HG03432 (cell line): ENCODE measurements around the gene CENPO.
"Not testable (repeated sequence)": the region's sequence is repeated elsewhere in the genome, so short reads cannot be mapped to it uniquely, and the experiment has no call there.

Experiments used
- ATAC-seq: cut with Tn5 transposase; IDR thresholded peaks from one replicate; pipeline ENCODE4 v1.9.1; 2021; ENCODE audit warnings: mild to moderate bottlenecking, moderate library complexity; ENCODE audit not compliant: unreplicated experiment

The CENPO gene

DNA sequence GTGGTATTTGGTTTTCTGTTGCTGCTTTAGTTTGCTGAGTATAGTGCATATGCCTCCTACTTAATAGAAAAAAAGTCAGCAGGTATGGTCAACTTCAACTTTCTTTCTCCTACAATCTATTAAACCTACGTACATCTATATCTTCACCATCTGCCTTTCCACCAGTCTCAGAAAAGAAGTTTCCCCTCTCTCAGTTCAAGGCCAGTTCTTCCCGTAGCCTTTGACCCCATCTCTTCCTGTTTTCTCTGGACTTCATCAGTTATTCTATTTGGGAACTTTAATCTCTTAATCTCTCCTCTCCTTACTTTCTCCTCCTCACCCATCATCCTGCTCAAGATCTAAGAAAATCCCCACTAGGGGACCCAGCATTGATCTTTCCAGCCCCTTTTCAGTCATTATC lies 5.7 kb upstream of the CENPO start:
- no peak for ATAC-seq

DNA sequence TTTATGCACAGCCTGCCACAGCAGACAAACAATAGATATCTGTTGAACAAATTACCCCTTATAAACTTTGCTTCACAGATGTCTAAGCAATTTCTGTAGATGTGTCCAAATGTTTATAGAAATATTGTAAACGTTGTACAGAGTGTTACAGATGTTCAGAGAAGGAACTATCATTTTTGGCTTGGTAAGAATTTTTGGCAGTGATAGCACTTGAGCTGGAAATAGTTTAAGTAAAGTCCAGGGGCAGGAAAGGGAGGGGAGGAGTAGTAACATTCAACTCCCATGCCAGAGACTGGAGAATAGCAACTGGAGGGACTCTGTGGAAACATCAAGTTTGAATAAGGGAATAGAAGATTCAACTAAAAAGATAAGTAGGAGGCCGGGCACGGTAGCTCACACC lies 4.4 kb upstream of the CENPO start:
- ATAC-seq: no peak

DNA sequence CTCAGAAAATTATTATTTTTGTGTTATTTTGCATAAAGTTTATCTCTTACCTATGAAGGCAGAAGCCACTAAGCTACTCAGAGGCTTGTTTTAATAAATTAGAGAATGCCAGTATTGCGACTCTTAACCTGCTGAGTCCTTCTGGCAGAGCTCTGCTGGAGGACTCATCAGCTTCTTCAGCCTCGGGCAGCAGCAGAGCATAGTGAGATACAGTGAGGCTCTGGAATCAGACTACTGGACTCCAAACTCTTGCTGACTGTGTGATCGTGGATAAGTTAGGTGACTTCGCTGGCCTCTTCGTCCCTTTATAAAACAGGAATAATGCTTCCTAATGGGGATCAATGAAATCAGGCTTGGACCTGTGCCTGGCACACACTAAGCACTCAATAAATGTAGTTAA lies 1.8 kb upstream of the CENPO start:
- ATAC-seq: no peak

DNA sequence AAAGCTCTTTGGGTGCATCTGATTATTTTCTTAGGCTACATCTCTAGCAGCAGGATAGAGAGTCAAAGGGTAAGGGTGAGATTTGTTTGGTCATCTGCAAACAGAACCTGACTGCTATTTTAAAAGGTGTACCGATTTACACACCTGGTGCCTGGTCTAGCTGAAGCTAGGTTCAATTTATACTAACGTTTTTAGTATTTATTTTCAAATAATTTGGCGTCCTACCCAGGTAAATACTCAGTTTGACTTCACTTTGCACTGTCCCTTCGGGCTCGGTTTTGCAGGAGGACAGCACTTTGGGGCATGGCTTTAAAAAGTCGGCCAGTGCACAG lies 717 bp upstream of the CENPO start:
- ATAC-seq: no peak

DNA sequence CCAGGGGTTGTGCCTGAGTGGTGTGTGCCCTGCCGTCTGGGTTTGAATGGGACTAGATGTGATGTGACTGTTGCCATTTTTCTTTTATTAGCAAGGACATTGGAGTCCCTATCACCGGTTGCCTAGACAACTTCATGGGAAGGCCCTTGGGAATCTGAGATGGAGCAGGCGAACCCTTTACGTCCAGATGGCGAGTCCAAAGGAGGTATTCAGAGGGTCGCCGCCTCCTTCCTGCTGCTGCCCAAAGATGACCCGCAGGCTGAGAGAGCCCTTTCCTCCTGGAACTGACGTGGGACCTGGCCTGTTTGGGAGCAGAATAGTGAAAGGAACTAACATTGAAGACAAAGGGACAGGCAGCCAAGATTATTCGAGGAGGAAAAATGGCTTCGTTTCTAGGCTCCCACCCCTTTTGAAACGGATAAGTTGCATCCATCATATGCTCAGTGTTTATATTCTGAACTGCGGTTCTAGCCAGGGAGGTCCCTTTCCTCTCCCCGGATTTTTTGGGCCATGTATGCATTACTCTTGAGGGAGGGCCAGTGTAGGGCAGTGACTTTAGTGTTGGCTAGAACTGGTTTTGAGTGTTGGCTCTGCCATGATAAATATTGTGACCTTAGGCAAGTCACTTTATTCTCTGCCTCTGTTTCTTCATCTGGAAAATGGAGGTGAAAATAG lies 673 bp downstream of the CENPO start:
- ATAC-seq: no peak

DNA sequence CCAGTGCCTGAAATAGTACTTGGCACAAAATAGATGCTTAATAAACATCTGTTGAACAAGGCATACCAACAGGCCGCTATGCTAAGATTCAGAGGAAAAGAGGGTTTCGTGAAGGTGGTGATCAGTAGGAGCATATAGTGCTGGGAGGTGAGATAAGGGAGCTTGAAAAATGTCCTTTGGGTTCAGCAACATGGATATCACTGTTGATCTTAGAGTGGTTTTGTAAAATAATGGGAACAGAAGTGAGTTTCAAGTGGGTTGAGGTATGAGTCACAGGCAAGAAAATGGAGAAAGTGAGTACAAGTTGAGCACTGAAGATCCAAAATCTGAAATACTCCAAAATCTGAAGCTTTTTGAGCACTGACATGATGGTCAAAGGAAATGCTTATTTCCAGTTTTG lies 4.4 kb downstream of the CENPO start:
- no peak for ATAC-seq

DNA sequence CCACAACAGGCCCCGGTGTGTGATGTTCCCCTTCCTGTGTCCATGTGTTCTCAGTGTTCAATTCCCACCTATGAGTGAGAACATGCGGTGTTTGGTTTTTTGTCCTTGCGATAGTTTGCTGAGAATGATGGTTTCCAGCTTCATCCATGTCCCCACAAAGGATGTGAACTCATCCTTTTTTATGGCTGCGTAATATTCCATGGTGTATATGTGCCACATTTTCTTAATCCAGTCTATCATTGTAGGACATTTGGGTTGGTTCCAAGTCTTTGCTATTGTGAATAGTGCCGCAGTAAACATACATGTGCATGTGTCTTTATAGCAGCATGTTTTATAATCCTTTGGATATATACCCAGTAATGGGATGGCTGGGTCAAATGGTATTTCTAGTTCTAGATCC lies 7.3 kb downstream of the CENPO start:
- ATAC-seq: not testable (repeated sequence)

DNA sequence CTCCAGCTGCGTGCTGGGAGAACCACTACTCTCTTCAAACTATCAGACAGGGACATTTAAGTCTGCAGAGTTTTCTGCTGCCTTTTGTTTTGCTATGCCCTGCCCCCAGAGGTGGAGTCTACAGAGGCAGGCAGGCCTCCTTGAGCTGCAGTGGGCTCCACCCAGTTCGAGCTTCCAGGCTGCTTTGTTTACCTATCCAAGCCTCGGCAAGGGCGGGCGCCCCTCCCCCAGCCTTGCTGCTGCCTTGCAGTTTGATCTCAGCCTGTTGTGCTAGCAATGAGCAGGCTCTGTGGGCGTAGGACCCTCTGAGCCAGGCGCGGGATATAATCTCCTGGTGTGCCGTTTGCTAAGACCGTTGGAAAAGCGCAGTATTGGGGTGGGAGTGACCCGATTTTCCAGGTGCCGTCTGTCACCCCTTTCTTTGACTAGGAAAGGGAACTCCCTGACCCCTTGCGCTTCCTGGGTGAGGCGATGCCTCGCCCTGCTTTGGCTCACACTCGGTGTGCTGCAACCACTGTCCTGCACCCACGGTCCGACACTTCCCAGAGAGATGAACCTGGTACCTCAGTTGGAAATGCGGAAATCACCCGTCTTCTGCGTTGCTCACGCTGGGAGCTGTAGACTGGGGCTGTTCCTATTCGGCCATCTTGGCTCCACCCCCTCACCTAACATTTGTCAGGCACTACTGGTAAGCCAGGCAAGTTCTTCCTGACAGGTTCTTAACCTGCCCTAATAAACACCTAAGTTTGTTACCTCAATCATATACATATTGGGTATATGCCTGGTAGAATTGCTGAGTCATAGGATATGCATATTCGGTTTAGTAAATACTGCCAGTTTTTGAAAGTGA lies 12.8 kb downstream of the CENPO start:
- not testable (repeated sequence) for ATAC-seq

DNA sequence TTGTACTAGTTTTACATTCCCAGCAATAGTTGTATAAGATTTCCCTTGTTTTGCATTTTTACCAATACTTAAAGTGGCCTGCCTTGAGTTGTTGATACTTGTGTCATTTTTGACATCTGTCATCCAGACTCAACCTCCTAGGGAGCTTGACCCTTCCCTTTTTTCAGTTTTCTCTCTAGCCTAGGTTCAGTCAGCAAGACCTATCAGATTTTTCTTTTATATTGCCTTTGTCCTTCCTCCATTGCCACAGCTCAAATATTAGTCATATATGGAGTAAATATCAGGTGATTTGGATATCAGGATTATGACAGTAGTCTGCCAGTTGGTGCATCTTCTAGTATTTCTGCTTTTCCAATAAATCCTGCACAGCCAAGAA lies 13.4 kb downstream of the CENPO start:
- no peak for ATAC-seq

DNA sequence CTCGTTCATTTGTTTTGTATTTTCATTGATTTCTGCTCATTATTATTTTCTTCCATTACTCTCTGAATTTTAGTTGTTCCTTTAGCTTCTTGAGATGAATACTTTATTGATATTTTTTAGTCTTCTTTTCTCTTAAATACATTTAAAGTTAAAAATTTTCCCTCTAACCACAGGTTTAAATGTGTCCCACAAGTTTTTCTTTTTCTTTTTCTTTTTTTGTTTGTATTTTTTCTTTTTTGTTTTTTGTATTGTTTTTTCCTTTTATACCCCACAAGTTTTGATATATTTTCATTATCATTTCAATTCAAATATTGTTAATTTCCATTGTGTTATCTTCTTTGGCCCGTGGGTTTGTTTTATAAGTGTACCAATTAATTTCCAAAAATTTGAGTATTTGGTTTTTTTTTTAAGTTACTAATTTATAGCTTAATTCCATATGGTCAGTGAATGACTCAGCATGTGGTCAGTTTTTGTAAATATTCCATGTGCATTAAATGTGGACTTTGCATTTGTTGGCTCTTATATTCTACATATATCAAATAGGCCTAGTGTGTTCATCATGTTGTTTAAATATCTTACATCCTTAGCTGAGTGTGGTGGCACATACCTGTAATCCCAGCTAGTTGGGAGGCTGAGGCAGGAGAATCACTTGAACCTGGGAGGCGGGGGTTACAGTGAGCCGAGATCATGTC lies 16.2 kb downstream of the CENPO start:
- ATAC-seq: no peak

DNA sequence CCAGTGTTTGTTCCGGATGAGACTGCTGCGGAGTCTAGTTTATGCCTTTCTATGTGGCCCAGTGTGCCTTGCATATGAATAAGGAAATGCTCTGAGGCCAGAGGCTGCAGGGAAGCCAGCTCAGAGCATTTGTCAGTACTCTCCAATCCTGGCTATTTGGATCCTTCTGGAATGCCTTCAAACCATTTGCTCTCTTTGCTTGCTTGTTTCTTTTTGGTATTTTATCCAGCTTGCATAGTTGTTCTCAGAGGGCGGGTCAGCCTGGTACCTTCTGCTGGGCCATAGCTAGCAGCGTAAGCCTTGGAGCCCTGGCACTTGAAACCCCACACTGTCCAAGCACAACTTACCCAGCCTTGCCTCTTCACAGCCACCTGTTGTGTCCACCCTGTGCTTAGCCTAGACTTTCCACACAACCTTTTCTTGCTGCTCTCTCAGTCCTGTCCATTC lies 20.5 kb downstream of the CENPO start:
- no peak for ATAC-seq

DNA sequence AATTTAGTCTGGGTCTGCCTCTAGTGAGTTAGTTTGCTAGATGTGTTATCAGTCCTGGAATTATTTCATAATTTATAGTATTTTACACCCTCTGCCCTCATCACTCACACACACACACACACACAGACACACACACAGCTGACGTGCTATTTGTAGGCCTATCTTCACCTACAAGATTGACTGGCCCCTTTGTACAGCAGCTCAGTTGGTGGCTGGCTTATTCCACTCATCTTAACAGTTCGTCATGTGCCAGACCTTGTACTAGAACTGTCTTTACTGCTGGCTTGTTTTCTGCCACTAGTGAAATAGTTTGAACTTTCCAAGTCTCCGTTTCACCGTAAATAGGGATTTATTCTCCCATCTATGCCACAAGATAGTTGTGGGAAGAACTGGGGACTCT lies 21.3 kb downstream of the CENPO start:
- ATAC-seq: no peak

DNA sequence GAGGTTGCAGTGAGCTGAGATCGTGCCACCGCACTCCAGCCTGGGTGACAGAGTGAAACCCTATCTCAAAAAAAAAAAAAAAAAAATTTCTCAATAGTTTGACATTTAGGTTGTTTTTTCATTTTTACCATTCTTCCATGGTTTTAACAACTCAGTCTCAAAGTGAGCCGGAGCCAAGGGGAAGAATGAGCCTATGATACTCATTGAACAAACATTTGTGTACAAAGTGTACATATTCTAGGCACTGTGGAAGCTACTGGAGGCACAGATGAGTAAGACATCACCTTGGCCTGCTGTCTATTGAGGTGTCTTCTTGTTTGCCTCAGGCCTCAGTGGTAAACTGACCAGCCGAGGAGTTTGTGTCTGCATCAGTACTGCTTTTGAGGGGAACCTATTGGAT lies 21.9 kb downstream of the CENPO start:
- no peak for ATAC-seq

DNA sequence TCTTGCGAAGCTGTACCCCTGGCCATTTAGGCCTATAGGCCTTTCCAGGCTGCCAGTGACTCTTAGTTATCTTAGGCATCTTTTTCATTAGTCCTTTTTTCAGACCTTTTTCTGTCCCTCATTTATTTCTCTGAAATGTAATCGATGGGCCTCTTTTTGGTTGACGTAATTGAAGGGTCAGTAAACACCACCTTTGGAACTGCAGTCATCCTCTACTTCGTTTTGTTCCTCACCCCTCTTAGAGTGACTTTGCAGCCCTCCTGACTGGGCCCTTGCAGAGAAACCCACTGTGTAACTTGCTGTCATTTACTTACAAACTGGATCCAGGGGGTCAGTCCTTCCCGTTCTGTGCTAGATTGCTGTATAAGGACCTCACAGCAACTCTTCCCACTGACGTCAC lies 23.2 kb downstream of the CENPO start:
- ATAC-seq: no peak

DNA sequence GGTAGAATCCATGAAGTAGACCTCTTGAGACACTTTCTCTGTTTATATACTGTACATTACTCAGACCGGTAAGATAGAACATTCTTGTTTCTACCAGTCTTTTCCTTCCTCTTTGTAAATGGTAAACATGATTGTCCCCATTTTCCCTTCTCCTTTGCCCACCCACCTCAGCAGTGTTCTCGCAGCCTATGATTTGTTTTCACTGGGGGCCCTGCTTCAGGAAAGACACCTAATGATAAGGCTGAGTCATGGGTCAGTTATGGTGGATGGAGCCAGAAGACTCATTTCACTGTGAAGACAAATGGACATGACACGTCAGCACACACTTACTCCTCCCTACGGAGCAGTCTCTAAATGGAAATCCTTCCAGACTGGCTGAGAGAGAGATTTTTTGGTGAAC lies 23.7 kb downstream of the CENPO start:
- ATAC-seq: no peak

DNA sequence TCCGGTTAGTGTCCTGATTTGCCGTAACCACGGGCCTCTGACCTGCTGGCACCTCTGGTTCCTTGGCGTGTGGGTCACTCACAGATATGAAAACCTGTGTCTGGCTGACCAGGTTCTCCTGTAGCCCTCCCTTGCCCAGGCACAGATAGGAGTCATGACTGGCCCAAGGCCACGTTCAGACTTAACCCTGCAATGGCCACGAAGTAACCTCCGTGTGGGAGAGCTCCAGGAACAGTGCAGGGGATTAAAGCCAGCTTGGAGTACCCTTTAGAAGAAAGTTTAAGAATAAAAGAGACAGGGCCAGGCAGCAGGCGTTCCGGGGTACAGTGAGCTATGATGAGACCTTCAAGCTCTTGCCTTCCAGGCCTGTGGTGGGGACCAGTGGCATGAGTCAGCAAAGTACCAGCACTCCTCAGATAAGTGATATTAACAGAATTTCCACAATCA lies 25.5 kb downstream of the CENPO start:
- no peak for ATAC-seq

DNA sequence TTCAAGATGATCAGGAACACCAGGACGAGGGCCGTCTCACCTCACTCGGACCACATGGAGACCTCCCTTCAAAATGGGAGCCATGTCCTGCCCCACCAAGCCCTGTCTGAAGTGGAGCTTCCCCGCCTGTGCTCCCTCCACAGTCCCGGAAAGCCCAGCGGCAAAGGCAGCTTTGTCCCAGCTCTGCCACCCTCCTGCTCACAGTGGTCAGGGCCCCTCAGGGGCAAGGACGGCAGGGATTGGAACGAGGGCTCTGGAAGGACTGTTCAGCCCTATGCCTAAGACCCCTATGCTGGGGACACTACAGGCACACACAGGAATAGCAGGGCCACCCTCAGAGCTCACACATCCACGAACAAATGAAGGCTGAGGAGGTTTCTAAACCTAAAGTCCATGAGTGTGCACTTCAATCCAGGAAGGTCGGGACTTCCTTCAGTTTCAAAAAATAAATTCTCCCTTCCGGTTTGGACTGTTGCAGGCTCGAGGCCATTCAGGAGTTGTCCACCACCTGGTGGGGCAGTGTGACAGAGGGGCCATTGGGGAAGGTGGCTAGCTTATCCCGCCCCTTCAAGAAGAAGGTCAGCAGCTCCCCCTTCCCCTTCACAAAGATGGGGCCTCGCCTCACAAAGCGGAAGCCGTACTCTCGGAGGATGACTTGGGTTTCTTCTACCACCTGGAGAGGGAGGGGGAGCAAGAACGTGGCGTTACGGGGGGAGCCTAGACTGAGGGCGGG lies 26.4 kb downstream of the CENPO start:
- ATAC-seq: no peak

DNA sequence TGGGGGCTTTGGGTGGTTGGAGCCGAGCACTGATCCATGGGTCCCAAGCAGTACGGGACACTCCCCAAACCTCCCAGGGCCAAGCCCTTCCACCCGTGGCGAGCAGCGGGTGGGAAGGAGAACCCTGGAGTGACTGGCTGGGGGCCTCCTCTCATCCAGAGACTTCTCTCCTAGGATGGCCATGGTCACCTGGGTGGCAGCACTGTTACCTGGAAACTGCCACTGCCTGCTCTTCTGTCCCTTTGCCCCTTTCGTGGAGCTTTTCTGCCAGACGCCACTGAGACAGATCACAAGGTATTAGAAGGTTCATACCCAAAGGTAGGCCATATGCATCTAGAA lies 26.9 kb downstream of the CENPO start:
- ATAC-seq: no peak

DNA sequence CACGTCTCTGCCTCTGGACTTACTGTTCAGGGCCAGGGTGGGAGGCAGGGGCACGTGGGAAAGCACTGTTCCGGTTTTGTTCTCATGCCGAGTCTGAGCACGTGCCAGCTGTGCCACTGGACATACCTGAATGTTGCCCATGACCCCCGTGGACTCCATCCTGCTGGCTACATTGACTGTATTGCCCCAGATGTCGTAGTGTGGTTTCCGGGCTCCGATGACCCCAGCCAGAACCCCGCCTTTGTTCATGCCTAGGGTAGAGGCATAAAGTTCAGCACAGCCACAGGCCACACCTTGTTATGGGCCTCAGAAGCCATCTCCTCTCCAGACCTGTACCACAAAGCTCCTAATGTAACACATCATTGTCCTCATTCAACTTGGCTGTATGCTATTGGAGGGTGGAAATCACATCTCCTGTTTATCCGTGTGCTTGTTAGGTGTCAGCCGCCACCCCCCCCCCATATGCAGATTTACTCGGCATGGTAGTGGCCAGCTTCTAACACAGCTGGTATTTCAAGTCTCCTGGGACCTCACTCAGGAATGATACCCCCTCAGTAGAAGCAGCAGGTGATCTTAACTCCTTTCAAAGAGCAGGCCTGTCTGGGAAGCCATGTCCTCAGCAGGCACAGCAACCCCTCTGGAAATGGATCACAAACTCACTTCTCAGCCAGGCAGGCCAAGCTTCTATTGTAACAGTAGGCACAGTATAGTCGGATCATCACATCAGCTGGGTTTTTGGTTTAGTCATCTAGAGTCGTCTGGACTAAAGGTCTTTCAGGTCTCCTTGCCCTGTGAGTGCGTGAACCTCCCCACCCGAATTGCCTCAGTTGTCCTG lies 27.6 kb downstream of the CENPO start:
- no peak for ATAC-seq

DNA sequence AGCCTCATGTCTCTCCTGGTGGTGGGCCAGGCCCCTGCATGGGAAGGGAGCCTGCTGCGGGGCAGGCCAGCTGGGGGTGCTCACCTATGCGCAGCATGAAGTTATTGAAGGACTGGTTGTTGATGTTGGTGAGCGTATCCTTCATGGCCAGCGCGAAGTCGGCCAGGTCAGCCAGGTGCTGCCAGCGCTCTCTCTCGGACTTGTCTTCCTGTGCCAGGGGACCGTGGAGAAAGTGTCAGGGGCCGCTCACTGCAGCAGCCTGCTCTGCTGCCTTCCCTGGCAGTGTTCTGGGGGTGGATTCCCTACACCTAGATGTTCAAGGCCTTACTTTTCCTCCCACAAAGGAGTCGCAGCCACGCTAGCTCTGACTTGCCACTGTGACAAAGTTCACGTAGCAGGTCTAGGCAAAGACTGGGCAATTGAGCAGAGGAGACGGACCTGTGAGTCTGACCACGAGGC lies 28.2 kb downstream of the CENPO start:
- ATAC-seq: no peak
